ENCODE data around the gene SFTPA2.
"Not testable (repeated sequence)": the region's sequence is repeated elsewhere in the genome, so short reads cannot be mapped to it uniquely, and the experiment has no call there.

The SFTPA2 gene

DNA sequence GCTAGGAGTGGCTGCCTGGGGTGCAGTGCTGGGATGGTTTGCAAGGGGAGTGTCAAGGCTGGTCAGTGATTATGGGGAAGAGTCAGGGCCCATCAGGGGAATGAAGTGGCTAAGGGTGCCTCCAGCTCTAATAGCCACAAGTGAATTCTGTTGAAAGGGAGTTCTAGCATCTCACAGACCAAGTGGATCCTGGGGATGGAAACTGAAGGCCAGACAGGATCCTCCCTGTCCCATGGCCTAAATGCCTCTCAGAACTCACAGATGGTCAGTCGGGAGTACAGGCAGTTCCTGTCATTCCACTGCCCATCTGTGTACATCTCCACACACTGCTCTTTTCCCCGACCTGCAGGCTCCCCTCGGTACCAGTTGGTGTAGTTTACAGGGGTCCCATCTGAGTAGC is 3.2 kb downstream of the SFTPA2 start:
- not testable (repeated sequence) for DNase-seq

DNA sequence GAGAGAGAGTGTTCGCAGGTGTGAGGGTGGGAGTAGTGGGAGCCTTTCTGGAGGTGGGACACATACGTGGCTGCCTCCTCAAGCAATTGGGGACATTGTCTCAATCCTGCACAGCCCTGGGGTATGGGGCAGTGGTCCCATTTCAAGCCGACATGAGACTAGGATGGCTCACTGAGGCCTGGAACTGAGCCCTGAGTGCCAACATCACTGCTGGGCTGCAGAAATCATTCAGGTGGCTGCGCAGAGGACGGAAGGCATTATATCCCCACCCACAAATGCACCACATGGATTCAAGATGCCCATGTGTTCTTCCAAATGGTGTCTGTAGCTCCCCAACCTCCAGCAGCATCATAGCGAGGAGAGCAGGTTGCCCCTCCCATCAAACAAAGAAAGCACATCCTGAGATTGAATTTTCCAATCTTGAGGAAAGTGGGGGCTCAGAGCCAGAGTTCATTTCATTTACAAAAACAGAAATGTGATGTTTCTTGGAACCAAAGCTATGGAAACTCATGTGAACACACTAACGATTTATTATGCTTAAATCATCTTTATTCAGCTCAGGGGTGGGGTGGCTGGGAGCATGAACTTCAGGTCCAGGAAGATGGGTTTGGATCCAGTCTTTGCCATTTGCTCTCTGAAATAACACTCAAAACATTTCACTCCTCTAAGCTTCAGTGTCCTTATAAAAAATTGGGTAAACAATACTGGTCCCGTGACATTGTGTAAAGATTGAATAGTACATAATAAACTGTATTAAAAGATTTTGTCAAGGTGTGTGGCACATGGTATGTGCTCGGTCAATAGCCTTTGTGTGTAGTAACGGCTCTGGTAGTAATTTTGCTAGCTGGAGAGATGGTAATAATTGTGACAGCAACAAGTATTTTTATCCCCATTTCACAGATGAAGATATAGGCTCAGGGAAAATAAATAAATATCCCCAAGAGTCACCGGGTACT is 4.6 kb downstream of the SFTPA2 start:
- no peak for DNase-seq

DNA sequence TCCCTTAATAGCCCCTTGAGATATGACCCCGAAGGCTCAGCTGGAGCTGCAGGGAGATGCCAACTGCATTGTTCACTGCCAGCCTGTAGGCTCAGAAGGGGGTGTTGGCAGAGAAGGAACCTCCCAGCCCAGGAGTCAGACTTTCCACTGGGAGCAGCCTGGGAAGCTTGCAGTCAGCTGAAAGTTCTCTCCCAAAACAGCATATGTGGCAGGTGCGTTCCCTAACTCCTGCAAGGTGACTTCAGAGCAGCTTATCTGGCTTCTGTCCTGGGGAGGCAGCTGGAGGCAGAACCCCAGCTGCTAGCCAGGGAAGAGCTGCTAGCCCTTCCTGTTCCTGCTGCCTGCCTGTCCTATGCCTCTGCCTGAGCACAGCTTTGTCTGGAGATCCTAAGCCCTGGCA is 8.1 kb downstream of the SFTPA2 start:
- DNase-seq: no peak

DNA sequence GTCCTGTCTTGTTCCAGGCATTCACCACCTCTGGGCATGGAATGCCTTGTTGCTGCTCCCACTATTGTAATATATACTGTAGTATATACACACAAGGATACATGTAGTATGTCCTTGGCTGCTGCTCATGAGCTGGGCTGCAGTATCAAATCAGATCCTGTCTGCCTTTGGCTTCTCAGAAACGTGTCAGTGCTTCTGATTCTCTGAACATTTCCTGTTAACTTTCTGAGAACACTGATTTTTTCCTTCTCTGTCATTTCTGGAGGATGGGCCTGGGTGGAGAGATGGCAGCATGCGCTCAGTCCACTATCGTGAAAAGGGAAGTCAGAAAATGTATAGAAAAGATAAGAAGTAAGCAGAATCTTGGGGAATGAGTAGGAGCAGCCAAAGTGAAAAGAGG is 12.2 kb downstream of the SFTPA2 start:
- no peak for DNase-seq

DNA sequence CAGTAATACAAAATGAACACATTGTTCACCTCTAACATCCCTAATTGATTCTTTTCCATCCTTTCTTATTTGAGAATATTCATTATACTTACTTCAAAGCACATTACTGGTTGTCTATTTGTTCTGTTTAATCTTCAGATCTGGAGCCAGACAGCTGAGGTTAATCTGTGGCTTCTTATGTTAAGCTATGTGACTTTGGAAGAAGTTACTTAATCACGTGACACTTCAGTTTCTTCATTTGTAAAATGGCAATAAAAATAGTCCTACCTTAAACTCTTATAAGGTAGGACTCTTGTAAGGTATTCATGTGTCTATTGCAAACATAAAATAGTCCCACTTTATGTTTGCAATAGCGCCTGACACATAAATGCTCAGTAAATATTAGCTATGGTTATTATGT is 13.1 kb downstream of the SFTPA2 start:
- not testable (repeated sequence) for DNase-seq

DNA sequence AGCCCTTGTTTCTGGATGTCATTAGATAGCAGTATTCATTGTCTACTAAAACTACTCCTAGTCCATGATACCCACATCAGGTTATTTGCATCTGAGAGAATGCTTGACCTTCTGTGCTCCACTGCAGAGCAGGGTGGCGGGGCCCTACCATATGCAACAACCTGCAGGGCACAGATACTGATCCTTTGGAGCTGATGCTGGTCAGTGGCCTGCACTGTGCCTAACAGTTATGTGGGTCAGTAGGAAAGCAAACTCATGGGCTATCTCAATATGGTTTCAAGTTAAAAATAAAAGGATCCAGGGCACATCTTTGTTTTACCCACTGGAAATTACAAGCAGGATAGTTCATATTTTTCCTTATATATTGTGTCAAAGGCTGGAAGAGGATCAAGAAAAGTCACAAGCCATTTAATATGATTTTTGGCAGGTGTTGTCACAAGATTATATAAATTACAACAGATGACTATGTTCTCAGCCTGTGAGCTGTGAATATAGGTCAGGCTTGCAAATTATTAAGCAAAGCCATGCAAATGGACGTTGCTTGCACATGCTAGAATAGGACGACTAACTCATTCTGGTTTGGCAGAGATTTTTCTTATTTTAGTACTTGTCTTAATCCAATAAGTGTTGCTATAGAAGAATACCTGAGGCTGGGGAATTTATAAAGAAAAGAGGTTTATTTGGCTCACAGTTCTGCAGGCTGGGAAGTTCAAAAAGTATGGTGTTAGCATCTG is 15.1 kb downstream of the SFTPA2 start:
- DNase-seq: not testable (repeated sequence)

DNA sequence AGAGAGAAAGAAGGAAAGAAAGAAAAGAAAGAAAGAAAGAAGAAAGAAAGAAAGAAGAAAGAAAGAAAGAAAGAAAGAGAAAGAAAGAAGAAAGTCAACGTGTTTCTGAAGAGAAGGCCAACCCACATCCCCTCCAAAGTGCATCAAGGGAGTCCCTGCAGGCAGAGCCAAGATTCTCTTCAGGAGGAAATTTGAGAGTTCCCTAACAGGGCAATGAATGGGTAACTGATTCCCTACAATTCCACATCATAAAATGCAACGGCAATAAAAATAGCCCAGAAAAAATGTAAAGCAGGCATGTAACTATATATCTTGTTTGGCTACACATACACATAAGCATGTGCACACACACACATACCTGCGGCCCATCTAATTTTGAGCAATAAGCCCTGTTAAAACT is 15.8 kb downstream of the SFTPA2 start:
- not testable (repeated sequence) for DNase-seq

DNA sequence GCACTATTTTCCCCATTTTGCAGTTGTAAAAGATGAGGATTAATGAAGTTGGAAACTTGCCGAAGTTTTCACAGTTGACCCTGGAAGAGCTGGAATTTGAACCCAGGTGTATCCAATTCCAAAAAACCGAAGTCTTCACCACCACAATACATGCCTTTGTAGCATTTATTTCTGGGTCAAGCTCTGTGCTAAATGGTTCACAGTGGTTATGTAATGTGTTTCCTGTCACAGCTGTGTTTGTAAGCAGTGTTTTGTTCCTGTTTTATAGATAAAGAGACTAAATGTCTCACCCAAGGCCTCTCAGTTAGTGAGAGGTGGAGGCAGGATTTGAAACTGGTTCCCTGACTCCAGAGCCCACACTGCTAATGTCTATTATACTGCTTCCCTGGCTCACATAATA is 17.6 kb downstream of the SFTPA2 start:
- no peak for DNase-seq

DNA sequence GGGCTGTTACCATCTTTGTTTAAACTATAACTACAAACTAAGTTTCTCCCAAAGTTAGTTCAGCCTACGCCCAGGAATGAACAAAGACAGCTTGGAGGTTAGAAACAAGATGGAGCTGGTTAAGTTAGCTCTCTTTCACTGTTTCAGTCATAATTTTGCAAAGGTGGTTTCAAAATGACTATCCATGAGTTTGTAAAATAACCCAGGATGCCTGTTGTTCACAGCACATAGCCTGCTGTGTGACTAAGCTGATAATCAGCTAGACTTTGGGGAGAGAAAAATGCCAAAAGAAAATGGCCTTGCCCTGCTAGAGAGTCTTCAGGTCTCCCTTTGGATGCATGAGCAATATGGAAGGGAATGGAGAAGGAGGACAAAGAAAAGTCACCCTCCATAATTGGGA is 19.3 kb downstream of the SFTPA2 start:
- not testable (repeated sequence) for DNase-seq

DNA sequence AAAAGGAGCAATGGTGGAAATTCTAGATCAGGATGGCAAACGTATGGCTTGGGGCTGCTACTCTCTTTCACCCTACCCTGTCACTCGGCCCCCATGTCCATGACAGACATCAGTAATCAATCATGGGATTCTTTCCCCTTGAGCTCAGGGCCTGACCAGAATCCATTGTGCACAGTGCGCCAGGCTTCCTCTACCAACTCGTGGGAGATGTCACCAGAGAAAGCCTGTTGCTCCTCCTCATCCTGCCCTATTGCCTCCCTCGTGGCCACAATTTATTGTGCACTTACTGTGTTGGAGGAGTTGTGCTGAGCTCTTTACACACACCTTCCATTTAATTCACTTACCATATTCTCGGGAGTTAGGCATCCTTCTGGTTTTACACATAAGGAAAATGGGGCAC is 21.9 kb downstream of the SFTPA2 start:
- not testable (repeated sequence) for DNase-seq

DNA sequence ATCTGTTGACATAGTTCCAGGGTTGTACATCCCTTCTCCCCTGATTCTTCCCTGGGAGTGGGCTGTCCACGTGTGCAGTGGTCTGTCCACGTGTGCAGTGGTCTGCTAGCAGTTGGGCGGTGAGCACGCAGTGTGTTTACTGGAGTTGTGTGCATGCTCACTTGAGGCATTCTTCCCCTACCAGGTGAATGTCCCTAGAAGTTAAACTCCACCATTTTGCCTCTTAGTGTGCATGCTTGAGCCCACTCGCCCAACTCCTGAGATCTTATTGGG is 26.4 kb downstream of the SFTPA2 start:
- not testable (repeated sequence) for DNase-seq

DNA sequence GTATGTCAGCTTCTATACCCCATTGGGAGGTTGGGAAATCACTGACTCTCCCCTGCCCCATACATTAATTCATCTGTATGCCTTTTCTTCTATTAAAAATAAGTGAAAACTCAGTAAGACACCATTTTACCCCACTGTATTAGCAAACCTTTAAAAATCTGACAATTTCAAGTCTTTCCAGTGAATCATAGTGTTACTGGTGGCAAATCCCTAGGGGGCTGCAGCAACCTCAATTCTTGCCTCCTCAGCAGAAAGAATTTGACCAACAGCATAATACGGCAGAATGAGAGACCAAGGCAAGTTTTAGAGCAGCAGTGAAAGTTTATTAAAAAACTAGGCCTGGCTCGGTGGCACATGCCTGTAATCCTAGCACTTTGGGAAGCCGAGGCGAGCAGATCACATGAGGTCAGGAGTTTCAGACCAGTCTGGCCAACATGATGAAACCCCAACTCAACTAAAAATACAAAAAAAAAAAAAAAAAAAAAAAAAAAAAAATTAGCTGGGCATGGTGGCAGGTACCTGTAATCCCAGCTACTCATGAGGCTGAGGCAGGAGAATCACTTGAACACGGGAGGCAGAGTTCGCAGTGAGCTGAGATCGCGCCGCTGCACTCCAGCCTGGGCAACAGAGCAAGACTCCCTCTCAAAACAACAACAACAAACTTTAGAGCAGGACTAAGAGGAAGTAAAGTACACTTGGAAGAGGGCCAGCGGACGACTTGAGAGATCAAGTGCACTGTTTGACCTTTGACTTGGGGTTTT is 26.9 kb downstream of the SFTPA2 start:
- DNase-seq: not testable (repeated sequence)

DNA sequence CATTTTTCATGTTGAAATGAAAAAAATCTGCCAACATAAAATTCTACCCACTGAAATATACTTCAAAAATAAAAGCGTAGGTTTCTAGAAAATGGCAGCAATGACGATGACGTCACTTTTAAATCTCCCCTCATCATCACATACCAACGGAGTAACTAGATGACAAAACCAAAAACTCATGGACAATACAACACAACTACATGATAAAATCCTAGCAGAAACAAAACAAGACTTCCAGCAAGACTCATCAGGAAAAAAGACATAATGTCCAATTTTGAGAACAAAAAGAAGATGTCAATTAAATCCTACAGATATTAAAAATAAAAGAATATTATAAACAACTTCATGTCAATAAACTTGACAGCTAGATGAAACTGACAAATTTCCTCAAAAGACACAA is 31.9 kb downstream of the SFTPA2 start:
- DNase-seq: not testable (repeated sequence)

DNA sequence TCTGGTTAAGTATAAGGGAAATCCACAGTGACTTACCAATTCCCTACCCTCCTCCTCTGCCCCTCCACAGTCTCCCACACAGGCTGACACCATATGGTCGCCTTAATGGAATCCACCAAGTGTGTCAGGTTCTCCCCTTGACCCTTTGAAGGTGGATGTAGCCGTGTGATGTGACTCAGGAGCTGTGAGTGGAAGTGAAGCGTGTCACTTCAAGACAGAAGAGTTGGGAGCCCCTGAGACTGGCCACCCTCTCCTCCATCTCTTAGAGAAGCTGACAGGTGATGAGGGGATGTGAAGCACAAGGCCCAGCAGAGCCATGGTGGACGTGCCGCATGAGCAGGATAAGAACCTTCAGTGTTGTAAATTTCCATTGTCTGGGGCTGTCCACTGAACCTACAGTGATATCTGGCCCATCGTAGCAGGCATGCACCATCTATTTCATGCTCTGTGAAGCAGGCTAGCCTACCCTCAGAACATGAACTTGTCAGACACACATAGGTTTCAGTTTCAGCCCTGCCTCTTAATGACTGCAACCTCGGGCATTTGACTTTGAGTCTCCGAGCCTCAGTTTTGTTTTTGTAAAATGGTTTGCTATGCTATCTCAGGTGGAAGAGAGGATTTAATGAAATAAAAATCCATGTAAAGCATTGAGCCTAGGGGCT is 35.0 kb downstream of the SFTPA2 start:
- not testable (repeated sequence) for DNase-seq

DNA sequence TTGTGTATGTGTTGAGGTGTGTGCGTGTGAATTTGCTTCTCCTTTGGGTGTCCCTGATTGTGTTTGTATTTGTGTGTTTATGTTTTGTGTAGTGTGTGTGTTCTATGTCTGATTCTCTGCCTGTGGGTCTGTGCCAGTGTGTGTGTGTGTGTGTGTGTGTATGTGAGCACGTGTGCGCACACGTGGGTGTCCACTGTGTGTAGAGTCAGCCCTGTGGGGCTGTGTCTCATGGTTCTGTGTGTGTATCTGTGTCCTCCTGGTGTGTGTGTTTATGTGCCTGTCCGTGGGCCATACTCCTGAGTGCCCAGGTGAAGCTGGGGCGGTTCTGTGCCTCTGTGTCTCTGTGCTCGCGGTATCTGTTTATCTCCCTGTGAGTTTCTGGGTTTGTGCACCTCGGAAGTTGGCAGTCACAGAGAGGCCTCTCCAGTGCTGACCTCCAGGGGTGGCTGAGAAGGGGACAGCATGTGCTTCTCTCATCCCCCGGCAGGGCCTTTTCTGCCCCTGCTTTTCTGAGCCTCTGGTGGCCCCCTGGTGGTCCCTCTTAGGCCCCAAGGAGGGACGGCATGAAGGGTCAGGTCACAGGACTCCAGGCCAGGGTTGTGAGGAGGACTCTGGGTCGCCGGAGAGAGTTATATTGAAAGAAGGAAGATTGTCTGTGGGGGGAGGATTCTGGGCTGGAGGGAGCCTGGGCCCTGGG is 36.9 kb downstream of the SFTPA2 start:
- DNase-seq: not testable (repeated sequence)

DNA sequence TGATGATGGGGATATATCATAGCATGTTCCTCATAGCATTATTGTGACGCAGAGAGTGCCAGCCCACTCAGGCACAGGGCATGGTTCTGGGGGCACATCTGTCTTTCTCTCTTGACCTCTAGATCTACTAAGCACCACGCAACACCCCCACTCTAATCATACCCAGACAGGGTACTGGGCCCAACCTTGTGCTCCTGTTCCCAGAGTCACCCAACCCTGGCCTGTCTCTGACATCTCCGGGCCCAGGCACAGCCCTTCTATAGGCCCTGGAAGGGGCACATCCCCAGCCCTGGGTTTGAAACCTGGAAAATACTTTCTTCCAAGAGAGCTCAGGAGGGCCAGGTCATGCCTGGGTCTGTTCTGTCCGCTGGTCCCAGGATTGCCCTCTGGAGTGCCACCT is 37.7 kb downstream of the SFTPA2 start:
- not testable (repeated sequence) for DNase-seq

DNA sequence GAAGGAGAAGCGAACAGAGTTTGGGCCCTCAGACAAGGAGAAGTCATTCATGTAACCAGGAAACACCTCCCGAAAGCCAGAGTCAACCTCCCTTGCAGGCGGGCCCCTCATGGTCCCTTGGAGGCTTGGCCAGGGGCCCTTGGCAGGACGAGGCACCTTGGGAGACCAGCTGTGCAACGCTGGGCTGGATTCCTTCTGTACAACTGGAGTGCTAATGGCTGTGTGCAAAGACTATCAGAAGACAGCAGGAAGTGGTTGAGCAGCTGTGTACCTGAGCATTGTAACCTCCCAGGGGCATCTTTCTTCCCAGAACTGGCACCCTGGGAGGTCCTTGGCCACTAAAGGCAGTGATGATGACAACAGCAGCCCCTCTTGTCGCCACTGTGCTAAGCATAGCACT is 38.5 kb downstream of the SFTPA2 start:
- not testable (repeated sequence) for DNase-seq

DNA sequence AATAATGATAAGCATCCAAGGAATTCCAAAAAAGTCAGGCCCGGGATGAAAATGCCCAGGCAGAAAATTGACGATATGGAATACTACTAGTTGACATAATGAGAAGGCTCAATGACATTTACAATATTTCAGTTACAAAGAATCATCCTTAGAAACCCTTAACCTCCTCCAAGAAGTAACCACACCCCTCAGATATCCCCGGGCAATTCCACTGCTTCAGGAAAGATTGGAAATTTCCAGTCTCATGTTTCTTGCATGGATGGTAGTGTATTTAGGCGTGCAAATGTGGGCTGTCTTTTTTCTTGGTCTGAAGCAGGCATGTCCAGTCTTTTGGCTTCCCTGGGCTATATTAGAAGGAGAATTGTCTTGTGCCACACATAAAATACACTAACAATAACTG is 42.6 kb downstream of the SFTPA2 start:
- DNase-seq: not testable (repeated sequence)

DNA sequence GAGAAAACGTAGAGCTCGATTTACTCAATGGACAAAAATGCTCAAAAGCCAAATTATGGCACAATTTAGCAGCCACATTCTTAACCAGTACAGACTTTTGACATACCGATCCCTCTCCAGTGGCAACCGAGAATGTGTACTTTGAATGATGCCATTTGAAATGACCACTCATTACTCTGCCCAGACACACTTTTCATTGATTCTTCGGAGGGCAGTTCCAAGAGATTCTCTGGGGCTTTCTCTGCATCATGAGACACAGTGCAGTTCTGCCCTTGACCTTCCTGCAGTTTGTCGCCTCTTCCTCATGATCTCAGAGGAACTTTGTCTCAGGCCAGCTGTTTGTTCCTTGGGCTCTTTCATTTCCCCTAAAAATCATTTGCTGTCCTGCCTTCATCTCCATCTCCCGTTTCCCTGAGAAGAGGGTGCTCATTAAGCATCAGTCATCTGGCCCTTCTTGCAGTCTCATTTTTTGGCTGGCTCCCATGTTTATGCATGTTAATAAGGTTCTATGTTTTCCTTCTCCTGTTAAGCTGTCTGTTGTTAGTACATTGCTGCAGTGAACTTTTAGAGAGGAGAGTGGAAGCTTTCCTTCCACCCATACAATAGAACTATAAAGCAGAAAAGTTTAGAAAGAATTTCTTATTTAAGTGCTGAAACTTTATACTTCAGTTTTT is 43.5 kb downstream of the SFTPA2 start:
- not testable (repeated sequence) for DNase-seq

DNA sequence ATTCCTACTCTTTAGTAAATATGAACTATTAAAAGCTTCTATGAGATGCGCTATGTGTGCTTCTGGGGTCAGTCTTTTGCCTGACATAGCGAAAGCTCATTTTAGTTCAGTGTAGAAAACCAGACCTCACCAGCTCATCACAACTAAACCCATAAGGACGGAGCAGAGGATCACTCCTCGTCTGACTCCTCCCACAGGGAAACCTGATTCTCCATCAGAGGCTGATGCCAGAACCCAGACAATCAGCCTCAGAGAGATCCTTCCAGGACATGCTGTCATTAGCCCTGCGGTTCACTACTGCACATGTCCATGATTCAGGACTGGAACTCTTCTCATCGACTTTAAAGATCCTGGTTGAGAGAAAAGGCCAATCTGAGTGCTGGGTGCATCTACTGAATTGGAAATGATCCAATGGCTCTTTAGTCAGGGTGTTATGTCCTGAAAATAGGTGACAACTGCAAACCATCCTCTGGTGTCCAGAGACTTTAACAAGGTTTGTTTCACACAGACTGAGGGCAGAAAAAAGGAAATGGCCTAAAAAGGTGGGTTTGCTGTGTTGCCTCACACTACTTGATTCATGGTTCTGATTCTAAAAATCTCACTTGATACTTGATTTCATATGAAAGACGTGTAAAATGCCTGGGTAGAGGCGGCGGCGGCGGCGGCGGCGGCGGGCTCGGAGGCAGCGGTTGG is 48.2 kb downstream of the SFTPA2 start, which contains the start of gene EIF5AL1:
EIF5AL1 (plus strand) TSS at position 643 of the 693 bp plus-strand sequence. CDS start 117 bp downstream, outside the sequence.
- DNase-seq: not testable (repeated sequence)
